GM11168 (cell line): Measurements from ENCODE around the gene XRN2.
"Not testable (repeated sequence)": the region's sequence is repeated elsewhere in the genome, so short reads cannot be mapped to it uniquely, and the experiment has no call there.

Experiments used
- in situ Hi-C: fragments of 300-500 bp; cut with MboI; formaldehyde crosslinking; loops from one replicate; pipeline ENCODE4 v1.12.0; 2022; ENCODE audit warnings: low sequenced_read_pairs; ENCODE audit not compliant: unreplicated experiment

XRN2 gene

DNA sequence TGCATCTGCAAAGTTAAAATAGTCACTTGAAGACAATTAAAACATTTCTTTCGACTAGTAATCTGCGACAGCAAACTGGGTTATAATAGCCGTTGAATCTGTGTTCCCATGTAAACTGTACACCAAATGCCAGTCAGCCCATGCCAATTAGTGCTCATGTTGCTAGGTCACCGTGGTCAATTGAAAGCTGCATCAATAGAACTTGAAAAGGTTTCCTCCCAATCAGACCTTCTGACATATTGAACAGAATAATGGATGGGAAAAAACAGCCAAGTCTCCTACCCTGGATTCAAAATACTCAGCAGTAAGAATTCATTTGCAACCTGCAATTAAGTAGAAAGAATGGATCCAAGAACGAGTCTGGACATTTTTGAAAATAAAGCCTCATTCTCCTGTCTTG, 83.0 kb downstream of the XRN2 start:
- in situ Hi-C loops, result no loop called here

DNA sequence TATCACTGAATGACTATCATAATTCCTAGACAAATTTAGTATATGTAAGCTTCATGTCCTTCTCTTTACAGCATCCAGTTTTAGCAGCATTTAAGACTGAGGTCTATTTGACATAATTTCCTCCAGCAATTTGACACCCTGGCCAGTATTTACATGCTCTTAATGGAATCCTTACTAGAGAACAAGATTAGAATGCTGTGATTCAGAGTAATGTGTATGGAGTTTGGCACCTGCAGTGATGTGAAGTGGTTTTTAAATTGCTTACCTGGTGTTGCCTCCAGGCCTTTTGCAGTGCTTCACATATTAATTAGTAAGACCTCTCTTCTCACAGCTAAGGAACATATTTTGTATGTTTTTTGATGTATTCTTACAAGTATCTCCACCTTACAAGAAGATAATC, 84.4 kb downstream of the XRN2 start:
- in situ Hi-C loops, result no loop called here

DNA sequence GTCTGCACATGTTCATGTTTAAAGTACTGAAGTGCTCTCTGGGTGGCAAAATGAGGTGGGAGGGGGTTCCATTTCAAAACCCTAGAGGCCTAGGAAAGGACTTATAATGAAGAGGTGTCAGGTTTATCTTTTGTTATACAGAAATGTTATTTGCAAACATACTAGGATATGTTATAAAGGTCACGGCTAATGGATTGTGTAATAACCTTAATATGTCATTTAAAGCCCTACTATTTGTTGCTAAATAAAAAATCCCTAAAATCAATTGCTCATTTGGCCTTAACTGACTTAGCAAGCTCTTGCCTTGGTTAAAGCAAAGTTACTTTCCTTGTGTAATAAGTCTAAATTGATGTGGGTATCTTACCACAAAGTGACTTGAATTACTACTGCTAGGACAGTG, 85.4 kb downstream of the XRN2 start:
- in situ Hi-C loops, result no loop called here

DNA sequence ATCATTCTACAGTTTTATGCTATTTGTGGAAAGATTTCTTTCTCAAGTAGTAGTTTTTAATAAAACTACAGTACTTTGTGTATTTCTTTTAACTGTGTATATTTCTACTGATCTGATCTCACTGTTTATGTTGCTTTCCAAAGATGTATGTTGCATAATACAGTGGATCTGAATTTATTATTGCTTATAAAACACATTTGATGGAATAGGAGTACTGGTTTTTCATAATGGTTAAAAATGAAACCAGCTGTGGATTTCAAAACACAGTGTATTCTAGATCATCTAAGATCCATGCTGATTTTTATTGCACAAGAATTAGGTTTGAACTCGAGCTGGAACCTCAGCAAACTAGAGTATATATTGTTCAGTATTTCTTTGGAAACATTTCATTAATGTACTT, 86.2 kb downstream of the XRN2 start:
- in situ Hi-C loops, result no loop called here

GRCh38 chr20:21390768-21391167, 87.6 kb downstream of the XRN2 start:
- in situ Hi-C loops, result no loop called here

GRCh38 chr20:21391185-21391971, 88.2 kb downstream of the XRN2 start:
- in situ Hi-C loops, result no loop called here

GRCh38 chr20:21391972-21392352, 88.8 kb downstream of the XRN2 start:
- in situ Hi-C loops, result no loop called here

GRCh38 chr20:21393166-21393565, 90.0 kb downstream of the XRN2 start:
- in situ Hi-C loops, result no loop called here

DNA sequence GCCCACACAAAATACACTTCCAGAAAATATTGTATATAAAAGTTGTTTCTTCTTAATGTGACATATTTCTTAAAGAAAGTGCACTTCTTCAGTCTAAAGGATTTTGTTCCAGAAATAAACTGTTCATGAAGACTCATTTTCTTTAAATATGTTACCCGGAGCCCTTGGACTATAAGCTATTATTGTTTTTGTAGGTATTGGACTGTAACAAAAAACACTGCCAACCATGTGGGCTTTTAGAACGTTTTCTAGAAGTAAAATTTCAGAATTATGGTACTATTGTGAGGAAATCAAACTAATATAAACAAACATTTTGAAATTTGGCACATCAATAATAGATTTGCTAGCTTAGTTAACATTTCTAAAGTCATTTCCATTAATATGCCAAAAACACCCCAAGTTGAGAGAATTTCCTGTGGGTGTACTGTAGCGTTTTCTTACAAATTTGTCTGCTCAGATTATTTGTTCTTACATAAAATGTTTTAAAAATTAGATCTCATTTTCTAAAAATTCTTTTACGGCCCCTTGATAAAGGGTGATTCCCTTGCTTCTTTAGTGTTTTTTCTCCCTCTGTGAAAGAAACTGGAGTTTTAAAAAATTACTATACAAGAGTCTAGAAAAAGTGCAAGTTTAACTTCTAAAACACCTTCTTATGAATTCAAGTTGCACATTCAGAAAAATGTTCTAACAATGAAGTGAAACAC, 90.8 kb downstream of the XRN2 start:
- in situ Hi-C loops, result no loop called here

- in situ Hi-C loops, result no loop called here
Observed at GRCh38 chr20:21394551-21394950, 91.4 kb downstream of the XRN2 start.

- in situ Hi-C loops, result no loop called here
Observed at GRCh38 chr20:21395051-21395665, 92.0 kb downstream of the XRN2 start.

- in situ Hi-C loops, result no loop called here
Observed at GRCh38 chr20:21395666-21396598, 92.8 kb downstream of the XRN2 start.

GRCh38 chr20:21396599-21397340, 93.6 kb downstream of the XRN2 start:
- in situ Hi-C loops, result no loop called here

- in situ Hi-C loops, result no loop called here
Observed at GRCh38 chr20:21397341-21398108, 94.4 kb downstream of the XRN2 start, which contains the start of gene NKX2-4. NKX2-4 (minus strand) TSS chr20:21397526; CDS start chr20:21397399, 127 bp downstream.

DNA sequence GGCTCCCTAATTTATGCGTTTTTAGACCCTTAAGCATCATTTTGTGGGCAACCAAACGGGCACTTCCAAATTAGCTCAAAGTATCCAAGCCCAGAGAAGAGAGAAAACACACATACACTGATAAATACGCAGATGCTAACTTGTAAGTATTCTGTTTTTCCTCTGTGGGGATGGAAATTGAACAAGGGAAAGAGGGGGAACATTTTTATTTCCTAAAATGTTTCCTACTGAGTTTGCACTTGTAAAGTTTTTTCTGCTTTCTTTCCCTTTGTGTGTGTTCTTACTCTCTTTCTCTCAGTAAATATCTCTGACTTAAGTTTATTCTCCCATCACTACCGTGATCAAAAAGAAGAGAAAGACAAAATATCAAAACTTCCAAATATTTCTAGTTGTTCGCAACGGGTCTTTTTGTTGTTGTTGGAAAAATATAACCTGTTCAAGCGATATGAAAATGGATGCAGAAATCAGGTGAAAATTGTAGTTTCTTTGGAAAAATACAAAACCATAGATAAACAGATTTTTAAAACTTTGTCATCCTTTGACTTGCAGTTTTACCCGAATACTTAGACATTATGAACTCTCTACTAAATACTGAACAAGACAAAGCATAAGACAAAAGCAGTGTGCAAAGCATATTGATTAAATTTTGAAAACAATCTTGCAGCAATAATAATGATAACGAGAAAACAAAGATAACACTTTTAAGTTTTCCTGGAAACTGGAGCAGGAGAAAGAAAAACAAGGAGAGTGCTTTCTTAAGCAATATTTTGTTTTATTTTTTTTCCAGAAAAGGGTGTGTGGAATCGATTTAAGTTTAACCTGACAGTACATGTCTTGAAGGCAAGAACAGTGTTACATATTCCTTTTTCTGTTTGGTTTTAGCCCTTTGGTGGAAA, 95.2 kb downstream of the XRN2 start:
- in situ Hi-C loops, result no loop called here

- in situ Hi-C loops, result no loop called here
Observed at GRCh38 chr20:21399005-21399475, 95.9 kb downstream of the XRN2 start.

DNA sequence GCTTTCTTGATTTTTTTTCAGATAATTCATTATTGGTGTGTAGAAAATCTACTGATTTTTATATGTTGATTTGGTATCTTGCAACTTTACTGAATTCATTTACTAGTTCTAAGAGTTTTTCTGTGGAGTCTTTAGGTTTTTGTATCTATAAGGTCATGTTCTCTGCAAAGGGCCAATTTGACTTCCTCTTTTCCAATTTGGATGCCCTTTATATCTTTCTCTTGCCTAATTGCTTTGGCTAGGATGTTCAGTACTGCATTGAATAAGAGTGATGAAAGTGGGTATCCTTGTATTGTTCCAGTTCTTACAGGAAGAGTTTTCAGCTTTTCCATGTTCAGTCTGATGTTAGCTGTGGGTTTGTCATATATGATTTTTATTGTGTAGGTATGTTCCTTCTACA, 108.6 kb downstream of the XRN2 start:
- in situ Hi-C loops, result no loop called here

GRCh38 chr20:21413996-21414395, 110.9 kb downstream of the XRN2 start:
- in situ Hi-C loops, result not testable (repeated sequence)
